ENCODE results near the gene ARMC10. TPM values are rescaled to one million over a fixed set of nuclear protein-coding genes. Genes with fewer than 3 reads are reported as not detected.
"Not testable (repeated sequence)": the region's sequence is repeated elsewhere in the genome, so short reads cannot be mapped to it uniquely, and the experiment has no call there.

ARMC10 gene
- polyA plus RNA-seq, 2 donors, result 14.5 to 17.7 TPM

DNA sequence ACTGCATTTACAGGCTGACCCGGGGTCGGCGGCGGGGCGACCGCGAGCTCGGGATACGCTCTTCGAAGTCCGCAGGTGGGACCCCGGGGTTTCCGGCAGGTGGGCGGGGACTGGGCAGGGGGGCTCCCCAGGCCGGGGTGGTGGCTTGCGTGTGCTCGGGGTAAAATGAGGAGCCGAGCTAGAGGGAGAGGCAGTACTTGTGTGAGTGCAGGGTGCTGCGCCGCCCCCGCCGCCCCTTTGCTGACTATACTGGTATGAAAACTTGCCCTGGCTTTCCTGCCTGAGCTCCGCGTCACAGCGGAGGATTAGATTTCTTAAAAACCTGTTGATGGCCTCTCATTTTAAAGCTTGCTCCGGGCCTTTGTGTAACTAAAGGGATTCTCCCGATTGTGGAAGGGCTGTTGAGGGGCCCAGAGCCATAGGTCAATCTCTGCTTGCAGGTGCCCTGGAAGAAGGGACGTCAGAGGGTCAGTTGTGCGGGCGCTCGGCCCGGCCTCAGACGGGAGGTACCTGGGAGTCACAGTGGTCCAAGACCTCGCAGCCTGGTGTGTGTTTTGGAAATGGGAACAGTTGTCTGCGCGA, 488 bp downstream of the ARMC10 start:
- Histone ChIP-seq H3K27me3 (ENCODE audit: control insufficient read depth in 1 of 2, insufficient read depth in 2 of 2, low read length in 2 of 2) (no peaks in the 10 kb centered on the region), H3K9me3 (ENCODE audit: control insufficient read depth in 2 of 2, insufficient read depth in 1 of 2, low read depth in 1 of 2, low read length in 1 of 2) (no peaks in the 10 kb centered on the region), H3K4me1 (ENCODE audit: control insufficient read depth in 2 of 2, insufficient read depth in 2 of 2, low read length in 1 of 2) (no peaks in the 10 kb centered on the region), H3K27ac (ENCODE audit: low read depth in 2 of 2, low read length in 1 of 2) (peak overlapping the region; percentile 94 to 96), H3K4me3 (ENCODE audit: low read depth in 1 of 2, low read length in 2 of 2) (peak overlapping the region; percentile 69 to 79), H3K36me3 (ENCODE audit: control insufficient read depth in 2 of 2, insufficient read depth in 2 of 2, low read length in 1 of 2) (no peaks in the 10 kb centered on the region)
- WGBS, 2 donors, result 1% methylated on average over 35 to 36 of the region's 36 CpGs

DNA sequence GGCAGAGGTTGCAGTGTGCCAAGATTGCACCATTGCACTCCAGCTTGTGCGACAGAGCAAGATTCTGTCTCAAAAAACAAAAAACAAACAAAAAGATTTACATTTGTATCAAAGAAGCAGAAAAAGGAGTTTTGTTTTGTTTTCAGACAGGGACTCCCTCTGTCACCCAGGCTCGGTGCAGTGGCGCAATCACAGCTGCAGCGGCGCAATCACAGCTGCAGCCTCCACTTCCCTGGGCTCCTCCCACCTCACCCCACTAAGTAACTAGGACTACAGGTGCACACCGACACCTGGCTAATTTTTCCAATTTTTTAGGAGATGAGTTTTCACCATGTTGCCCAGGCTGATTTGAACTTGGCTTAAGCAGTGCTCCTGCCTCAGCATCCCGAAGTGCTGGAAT, 1.8 kb downstream of the ARMC10 start:
- WGBS, 2 donors, result 92% methylated on average over 7 of the region's 7 CpGs
- no peak overlapping the region for H3K4me3 ChIP-seq (ENCODE audit: low read depth in 1 of 2, low read length in 2 of 2)

DNA sequence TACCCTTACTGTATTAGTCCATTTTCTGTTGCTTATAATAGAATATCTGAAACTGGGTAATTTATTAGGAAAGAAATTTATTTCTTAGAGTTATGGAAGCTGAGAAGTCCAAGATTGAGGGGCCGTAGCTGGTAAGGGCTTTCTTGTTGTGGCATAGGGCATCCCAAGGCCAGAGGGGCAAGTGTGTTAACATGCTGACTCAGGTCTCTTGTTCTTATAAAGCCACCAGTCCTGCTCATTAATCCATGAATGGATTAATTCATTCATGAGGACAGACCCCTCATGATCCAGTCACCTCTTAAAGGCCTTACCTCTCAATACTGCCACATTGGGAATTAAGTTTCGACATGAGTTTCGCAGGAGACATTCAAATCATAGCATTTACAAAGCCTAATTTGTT, 2.4 kb downstream of the ARMC10 start:
- H3K4me3 ChIP-seq (ENCODE audit: low read depth in 1 of 2, low read length in 2 of 2), result no peak overlapping the region
- H3K27me3 ChIP-seq (ENCODE audit: control insufficient read depth in 1 of 2, insufficient read depth in 2 of 2, low read length in 2 of 2), result no peaks in the 10 kb centered on the region
- no peaks in the 10 kb centered on the region for H3K9me3 ChIP-seq (ENCODE audit: control insufficient read depth in 2 of 2, insufficient read depth in 1 of 2, low read depth in 1 of 2, low read length in 1 of 2)
- H3K4me1 ChIP-seq (ENCODE audit: control insufficient read depth in 2 of 2, insufficient read depth in 2 of 2, low read length in 1 of 2), result no peaks in the 10 kb centered on the region
- WGBS, 2 donors, result 98 to 100% methylated on average over 3 of the region's 3 CpGs
- no peaks in the 10 kb centered on the region for H3K36me3 ChIP-seq (ENCODE audit: control insufficient read depth in 2 of 2, insufficient read depth in 2 of 2, low read length in 1 of 2)
- H3K27ac ChIP-seq (ENCODE audit: low read depth in 2 of 2, low read length in 1 of 2), result no peak overlapping the region

More for the DNA sequence above, 1.8 kb downstream of the ARMC10 start:
- Histone ChIP-seq H3K27ac (ENCODE audit: low read depth in 2 of 2, low read length in 1 of 2) (no peak overlapping the region), H3K9me3 (ENCODE audit: control insufficient read depth in 2 of 2, insufficient read depth in 1 of 2, low read depth in 1 of 2, low read length in 1 of 2) (no peaks in the 10 kb centered on the region), H3K4me1 (ENCODE audit: control insufficient read depth in 2 of 2, insufficient read depth in 2 of 2, low read length in 1 of 2) (no peaks in the 10 kb centered on the region), H3K36me3 (ENCODE audit: control insufficient read depth in 2 of 2, insufficient read depth in 2 of 2, low read length in 1 of 2) (no peaks in the 10 kb centered on the region), H3K27me3 (ENCODE audit: control insufficient read depth in 1 of 2, insufficient read depth in 2 of 2, low read length in 2 of 2) (no peaks in the 10 kb centered on the region)

DNA sequence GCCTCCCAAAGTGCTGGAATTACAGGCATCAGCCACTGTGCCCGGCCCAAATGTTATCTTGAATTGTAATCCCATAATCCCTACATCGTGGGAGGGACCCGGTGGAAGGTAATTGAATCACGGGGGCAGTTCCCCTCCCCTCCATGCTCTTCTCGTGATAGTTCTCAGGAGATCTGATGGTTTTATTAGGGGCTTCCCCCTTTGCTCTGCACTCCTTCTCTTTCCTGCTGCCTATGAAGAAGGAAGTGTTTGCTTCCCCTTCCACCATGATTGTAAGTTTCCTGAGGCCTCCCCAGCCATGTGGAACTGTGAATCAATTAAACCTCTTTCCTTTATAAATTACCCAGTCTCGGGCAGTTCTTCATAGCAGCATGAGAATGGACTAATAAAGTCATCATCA, 3.3 kb downstream of the ARMC10 start:
- H3K4me3 ChIP-seq (ENCODE audit: low read depth in 1 of 2, low read length in 2 of 2); H3K36me3 ChIP-seq (ENCODE audit: control insufficient read depth in 2 of 2, insufficient read depth in 2 of 2, low read length in 1 of 2); H3K27me3 ChIP-seq (ENCODE audit: control insufficient read depth in 1 of 2, insufficient read depth in 2 of 2, low read length in 2 of 2); H3K4me1 ChIP-seq (ENCODE audit: control insufficient read depth in 2 of 2, insufficient read depth in 2 of 2, low read length in 1 of 2); H3K27ac ChIP-seq (ENCODE audit: low read depth in 2 of 2, low read length in 1 of 2); H3K9me3 ChIP-seq (ENCODE audit: control insufficient read depth in 2 of 2, insufficient read depth in 1 of 2, low read depth in 1 of 2, low read length in 1 of 2): not testable (repeated sequence)
- WGBS, 2 donors, result 76 to 81% methylated on average over 6 of the region's 6 CpGs

DNA sequence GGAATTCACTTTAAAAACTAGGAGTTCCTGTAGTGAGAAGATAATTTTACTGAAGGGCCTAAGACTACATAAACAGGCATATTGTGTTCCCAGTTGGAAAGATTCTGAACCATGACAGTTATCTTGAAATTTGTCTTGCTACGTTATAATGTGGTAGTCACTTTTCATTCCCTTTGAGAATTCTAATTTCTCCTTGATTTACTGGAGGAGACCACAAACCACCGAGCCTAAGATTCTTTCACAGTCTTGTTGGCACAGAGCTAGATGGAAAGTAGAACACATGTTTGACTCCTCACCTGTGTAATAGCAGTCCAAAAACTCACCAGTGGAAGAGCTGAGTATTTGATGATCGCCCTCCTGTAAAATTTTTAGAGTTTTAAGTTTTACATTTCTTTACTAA, 4.9 kb downstream of the ARMC10 start:
- H3K9me3 ChIP-seq (ENCODE audit: control insufficient read depth in 2 of 2, insufficient read depth in 1 of 2, low read depth in 1 of 2, low read length in 1 of 2), result no peaks in the 10 kb centered on the region
- H3K27ac ChIP-seq (ENCODE audit: low read depth in 2 of 2, low read length in 1 of 2), result no peak overlapping the region
- no peaks in the 10 kb centered on the region for H3K4me1 ChIP-seq (ENCODE audit: control insufficient read depth in 2 of 2, insufficient read depth in 2 of 2, low read length in 1 of 2)
- no peaks in the 10 kb centered on the region for H3K36me3 ChIP-seq (ENCODE audit: control insufficient read depth in 2 of 2, insufficient read depth in 2 of 2, low read length in 1 of 2)
- WGBS, 2 donors, result 84 to 92% methylated on average over 3 of the region's 3 CpGs
- no peaks in the 10 kb centered on the region for H3K27me3 ChIP-seq (ENCODE audit: control insufficient read depth in 1 of 2, insufficient read depth in 2 of 2, low read length in 2 of 2)
- H3K4me3 ChIP-seq (ENCODE audit: low read depth in 1 of 2, low read length in 2 of 2), result no peak overlapping the region

DNA sequence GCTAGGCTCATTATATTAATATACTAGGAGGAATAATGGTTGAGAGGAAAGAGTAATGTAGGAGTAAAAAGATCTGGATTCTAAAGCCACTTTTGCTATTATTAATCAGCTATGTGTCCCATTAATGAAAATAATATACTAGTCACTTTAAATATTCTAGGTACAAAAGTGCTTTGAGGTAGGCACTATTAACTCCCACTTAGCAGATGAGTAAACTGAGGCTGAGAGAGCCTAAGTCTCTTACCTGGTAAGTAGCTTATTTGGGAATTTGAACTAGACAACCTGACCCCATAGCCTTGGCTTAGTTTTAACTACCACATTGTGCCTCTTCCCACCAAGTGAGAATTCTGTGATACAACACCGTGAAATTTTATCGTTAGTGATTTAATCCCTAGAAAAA, 6.0 kb downstream of the ARMC10 start:
- Histone ChIP-seq H3K4me1 (ENCODE audit: control insufficient read depth in 2 of 2, insufficient read depth in 2 of 2, low read length in 1 of 2) (no peaks in the 10 kb centered on the region), H3K9me3 (ENCODE audit: control insufficient read depth in 2 of 2, insufficient read depth in 1 of 2, low read depth in 1 of 2, low read length in 1 of 2) (no peaks in the 10 kb centered on the region), H3K36me3 (ENCODE audit: control insufficient read depth in 2 of 2, insufficient read depth in 2 of 2, low read length in 1 of 2) (no peaks in the 10 kb centered on the region), H3K27me3 (ENCODE audit: control insufficient read depth in 1 of 2, insufficient read depth in 2 of 2, low read length in 2 of 2) (no peaks in the 10 kb centered on the region), H3K4me3 (ENCODE audit: low read depth in 1 of 2, low read length in 2 of 2) (no peak overlapping the region), H3K27ac (ENCODE audit: low read depth in 2 of 2, low read length in 1 of 2) (no peak overlapping the region)
- 95 to 98% methylated on average over 2 of the region's 2 CpGs for WGBS, 2 donors

DNA sequence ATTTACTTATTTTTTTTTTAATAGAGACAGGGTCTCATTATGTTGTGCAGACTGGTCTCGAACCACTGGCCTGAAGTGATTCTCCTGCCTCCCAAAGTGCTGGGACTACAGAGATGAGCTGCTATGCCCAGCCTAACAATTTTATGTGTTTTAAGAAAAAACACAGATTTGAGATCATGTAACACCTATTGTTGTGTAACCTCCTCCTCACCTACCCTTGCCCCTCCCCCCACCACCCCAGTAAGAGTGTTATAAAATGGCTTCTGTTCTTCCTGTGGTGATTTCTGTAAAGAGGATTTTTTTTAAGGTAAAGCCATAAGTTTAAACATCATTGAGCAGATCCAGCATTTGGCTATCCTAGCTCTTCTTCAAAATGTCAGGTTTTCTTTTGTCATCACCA, 7.6 kb downstream of the ARMC10 start:
- H3K4me3 ChIP-seq (ENCODE audit: low read depth in 1 of 2, low read length in 2 of 2), result no peak overlapping the region
- 96% methylated on average over 1 of the region's 1 CpG for WGBS, 2 donors
- H3K27ac ChIP-seq (ENCODE audit: low read depth in 2 of 2, low read length in 1 of 2), result no peak overlapping the region
- no peaks in the 10 kb centered on the region for H3K36me3 ChIP-seq (ENCODE audit: control insufficient read depth in 2 of 2, insufficient read depth in 2 of 2, low read length in 1 of 2)
- H3K4me1 ChIP-seq (ENCODE audit: control insufficient read depth in 2 of 2, insufficient read depth in 2 of 2, low read length in 1 of 2), result no peaks in the 10 kb centered on the region
- H3K27me3 ChIP-seq (ENCODE audit: control insufficient read depth in 1 of 2, insufficient read depth in 2 of 2, low read length in 2 of 2), result no peaks in the 10 kb centered on the region
- H3K9me3 ChIP-seq (ENCODE audit: control insufficient read depth in 2 of 2, insufficient read depth in 1 of 2, low read depth in 1 of 2, low read length in 1 of 2), result no peaks in the 10 kb centered on the region

DNA sequence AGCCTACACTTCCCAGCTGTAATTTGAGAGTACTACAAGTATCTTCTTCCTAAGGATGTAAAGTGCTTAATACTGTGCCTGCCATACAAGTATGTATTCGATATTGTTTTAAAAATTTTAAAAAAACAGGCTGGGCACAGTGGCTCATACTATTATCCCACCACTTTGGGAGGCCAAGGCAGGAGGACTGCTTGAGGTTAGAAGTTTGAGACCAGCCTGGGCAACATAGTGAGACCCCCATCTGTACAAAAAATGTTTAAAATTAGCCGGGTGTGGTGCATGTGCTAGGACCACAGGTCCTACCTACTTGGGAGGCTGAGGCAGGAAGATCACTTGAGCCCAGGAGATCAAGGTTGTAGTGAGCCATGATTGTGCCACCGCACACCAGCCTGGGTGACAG, 8.3 kb downstream of the ARMC10 start:
- no peak overlapping the region for H3K27ac ChIP-seq (ENCODE audit: low read depth in 2 of 2, low read length in 1 of 2)
- H3K9me3 ChIP-seq (ENCODE audit: control insufficient read depth in 2 of 2, insufficient read depth in 1 of 2, low read depth in 1 of 2, low read length in 1 of 2), result no peaks in the 10 kb centered on the region
- H3K27me3 ChIP-seq (ENCODE audit: control insufficient read depth in 1 of 2, insufficient read depth in 2 of 2, low read length in 2 of 2), result no peaks in the 10 kb centered on the region
- H3K4me1 ChIP-seq (ENCODE audit: control insufficient read depth in 2 of 2, insufficient read depth in 2 of 2, low read length in 1 of 2), result no peaks in the 10 kb centered on the region
- no peak overlapping the region for H3K4me3 ChIP-seq (ENCODE audit: low read depth in 1 of 2, low read length in 2 of 2)
- no peaks in the 10 kb centered on the region for H3K36me3 ChIP-seq (ENCODE audit: control insufficient read depth in 2 of 2, insufficient read depth in 2 of 2, low read length in 1 of 2)
- 88 to 97% methylated on average over 3 of the region's 3 CpGs for WGBS, 2 donors

DNA sequence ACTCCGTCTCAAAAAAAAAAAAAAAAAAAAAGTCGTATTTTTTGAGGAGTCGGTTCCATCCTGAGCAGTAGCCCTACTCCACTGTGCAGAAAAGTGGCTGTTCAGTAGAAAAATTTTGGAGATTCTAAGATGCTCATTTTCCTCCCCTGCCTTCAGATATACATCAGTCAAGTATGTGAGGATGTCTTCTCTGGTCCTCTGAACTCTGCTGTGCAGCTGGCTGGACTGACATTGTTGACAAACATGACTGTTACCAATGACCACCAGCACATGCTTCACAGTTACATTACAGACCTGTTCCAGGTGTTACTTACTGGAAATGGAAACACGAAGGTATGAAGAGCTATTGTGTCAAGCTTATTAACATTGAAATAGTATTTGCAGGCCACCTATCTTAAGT, 17.4 kb downstream of the ARMC10 start:
- not testable (repeated sequence) for H3K4me1 ChIP-seq (ENCODE audit: control insufficient read depth in 2 of 2, insufficient read depth in 2 of 2, low read length in 1 of 2); H3K36me3 ChIP-seq (ENCODE audit: control insufficient read depth in 2 of 2, insufficient read depth in 2 of 2, low read length in 1 of 2); H3K4me3 ChIP-seq (ENCODE audit: low read depth in 1 of 2, low read length in 2 of 2); H3K27me3 ChIP-seq (ENCODE audit: control insufficient read depth in 1 of 2, insufficient read depth in 2 of 2, low read length in 2 of 2); H3K9me3 ChIP-seq (ENCODE audit: control insufficient read depth in 2 of 2, insufficient read depth in 1 of 2, low read depth in 1 of 2, low read length in 1 of 2); H3K27ac ChIP-seq (ENCODE audit: low read depth in 2 of 2, low read length in 1 of 2)
- WGBS, 2 donors, result 64 to 92% methylated on average over 3 to 4 of the region's 4 CpGs

DNA sequence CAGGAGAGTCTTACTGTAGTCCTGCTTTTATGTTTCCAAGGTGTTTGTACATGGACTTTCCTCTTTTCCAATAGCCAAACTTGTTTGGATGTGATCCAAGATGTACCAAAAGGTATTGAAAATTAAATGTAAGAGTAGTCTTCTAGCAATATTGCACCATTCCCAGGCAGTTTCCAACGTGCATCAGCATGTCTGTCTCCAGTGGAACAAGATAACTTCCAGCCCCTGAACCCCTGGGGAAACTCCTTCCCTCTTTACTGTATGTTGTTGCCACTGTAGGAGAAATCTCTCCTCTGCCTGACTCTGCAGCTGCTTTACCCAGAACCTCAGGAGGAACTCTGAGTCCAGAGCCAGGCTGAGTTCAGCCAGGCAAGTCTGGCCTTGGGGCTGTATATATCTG, 18.5 kb downstream of the ARMC10 start:
- no peaks in the 10 kb centered on the region for H3K9me3 ChIP-seq (ENCODE audit: control insufficient read depth in 2 of 2, insufficient read depth in 1 of 2, low read depth in 1 of 2, low read length in 1 of 2)
- no peak overlapping the region for H3K4me3 ChIP-seq (ENCODE audit: low read depth in 1 of 2, low read length in 2 of 2)
- no peaks in the 10 kb centered on the region for H3K27me3 ChIP-seq (ENCODE audit: control insufficient read depth in 1 of 2, insufficient read depth in 2 of 2, low read length in 2 of 2)
- H3K36me3 ChIP-seq (ENCODE audit: control insufficient read depth in 2 of 2, insufficient read depth in 2 of 2, low read length in 1 of 2), result peaks cover 0 to 5% of the 10 kb centered on the region in 2 donors
- 36 to 42% methylated on average over 1 of the region's 1 CpG for WGBS, 2 donors
- no peaks in the 10 kb centered on the region for H3K4me1 ChIP-seq (ENCODE audit: control insufficient read depth in 2 of 2, insufficient read depth in 2 of 2, low read length in 1 of 2)
- no peak overlapping the region for H3K27ac ChIP-seq (ENCODE audit: low read depth in 2 of 2, low read length in 1 of 2)

Measured in esophagus (tissue), 2 donors.